OCI-LY7 (cell line): ENCODE measurements around the gene SLC44A2. TPM values are rescaled to one million over a fixed set of nuclear protein-coding genes. Genes with fewer than 3 reads are reported as not detected.

Source experiments
- BruUV-seq: library from RNA; stranded (reverse); fragments of 400-500 nt; replicated peaks from 2 replicates; lab custom pipeline; 2021; lab: Mats Ljungman, UMichigan
- CTCF ChIA-PET: fragments of 300-600 bp; sonication (Branson Sonifier 250); formaldehyde crosslinking; loops from one replicate; lab custom pipeline; 2022; ENCODE audit warnings: antibody characterized with exemption; ENCODE audit not compliant: unreplicated experiment; lab: Charles Lee
- POLR2A ChIA-PET: fragments of 300-600 bp; sonication (Branson Sonifier 250); formaldehyde crosslinking; loops from one replicate; lab custom pipeline; 2022; ENCODE audit warnings: antibody characterized with exemption; lab: Charles Lee
- DNase-seq: peaks from one replicate; pipeline ENCODE4 v3.0.0-alpha.2; 2015; ENCODE audit warnings: low spot score
- H2AFZ ChIP-seq: fragments of 200-600 bp; sonication (generic), shearing (Covaris generic); 2 replicates; pipeline ENCODE4 v1.6.1; 2014; ENCODE audit warnings: mild to moderate bottlenecking, antibody characterized with exemption, low read length, moderate library complexity
- H3K27ac ChIP-seq: fragments of 200-600 bp; sonication (generic); 2 replicates; pipeline ENCODE4 v1.5.1; 2014; ENCODE audit warnings: mixed run types, low read depth, mild to moderate bottlenecking, moderate library complexity, low read length, inconsistent platforms; ENCODE audit not compliant: poor library complexity, severe bottlenecking
- H3K36me3 ChIP-seq: fragments of 200-600 bp; sonication (generic); 2 replicates; pipeline ENCODE4 v1.6.1; 2014; ENCODE audit warnings: mild to moderate bottlenecking, antibody characterized with exemption, low read length, moderate library complexity, mixed read lengths; ENCODE audit not compliant: insufficient read depth
- H3K4me1 ChIP-seq: fragments of 200-600 bp; sonication (generic); 2 replicates; pipeline ENCODE4 v1.5.1; 2014; ENCODE audit warnings: mild to moderate bottlenecking, low read length; ENCODE audit not compliant: insufficient read depth, poor library complexity, severe bottlenecking
- H3K4me2 ChIP-seq: fragments of 200-600 bp; sonication (generic); 2 replicates; pipeline ENCODE4 v1.6.1; 2014; ENCODE audit warnings: mild to moderate bottlenecking, low read length
- H3K4me3 ChIP-seq: fragments of 200-600 bp; sonication (generic); 2 replicates; pipeline ENCODE4 v1.5.1; 2014; ENCODE audit warnings: mild to moderate bottlenecking, low read depth, low read length; ENCODE audit not compliant: poor library complexity, severe bottlenecking
- H3K79me2 ChIP-seq: fragments of 200-600 bp; sonication (generic); 2 replicates; pipeline ENCODE4 v1.6.1; 2016; ENCODE audit warnings: low read depth, mild to moderate bottlenecking, low read length, moderate library complexity, mixed read lengths; ENCODE audit not compliant: insufficient read depth
- H3K9me2 ChIP-seq: fragments of 200-600 bp; sonication (generic); 2 replicates; pipeline ENCODE4 v1.6.1; 2016; ENCODE audit warnings: mild to moderate bottlenecking, low read length, mixed read lengths; ENCODE audit not compliant: insufficient read depth
- H3K9me3 ChIP-seq: fragments of 200-600 bp; sonication (generic); 2 replicates; pipeline ENCODE4 v1.6.1; 2014; ENCODE audit warnings: mild to moderate bottlenecking, mixed run types, low read length, mixed read lengths
- H4K20me1 ChIP-seq: fragments of 200-600 bp; sonication (generic); 2 replicates; pipeline ENCODE4 v1.6.1; 2014; ENCODE audit warnings: mild to moderate bottlenecking, antibody characterized with exemption, low read length, moderate library complexity, mixed read lengths; ENCODE audit not compliant: insufficient read depth
- CTCF ChIP-seq: fragments of 200-600 bp; sonication (generic); conservative IDR thresholded peaks from 2 replicates; pipeline ENCODE4 v1.5.1; 2014; ENCODE audit warnings: mild to moderate bottlenecking, antibody characterized with exemption, low read length, moderate library complexity, mixed read lengths
- EZH2phosphoT487 ChIP-seq: fragments of 200-600 bp; sonication (generic); IDR thresholded peaks from 2 replicates; pipeline ENCODE4 v1.6.1; 2018; ENCODE audit warnings: low read depth, borderline replicate concordance, mild to moderate bottlenecking, mixed run types, antibody characterized with exemption, low read length, moderate library complexity, mixed read lengths
- intact Hi-C: fragments of 100-400 bp; cut with micrococcal nuclease; formaldehyde crosslinking; loops from one replicate; pipeline ENCODE4 v1.10.0; 2022; ENCODE audit not compliant: unreplicated experiment
- total RNA-seq, 2 experiments: library from RNA; depleted of rRNA in 1 of 2; stranded (reverse); fragments of >200 nt in 1 of 2; shearing (Covaris generic) in 1 of 2; gene quantifications; 2 replicates each; pipeline ENCODE4 v1.2.3, GENCODE V29; 2014 to 2022

Gene SLC44A2
- total RNA-seq, 2 experiments from 2014 or later: 115 to 197 TPM

- TF ChIP-seq CTCF: peak; percentile 89
- TF ChIP-seq EZH2phosphoT487: no peak
- Histone ChIP-seq H3K4me1 (peaks cover 13% of the 10 kb centered on the region), H3K9me2 (no peaks in the 10 kb centered on the region), H3K36me3 (peaks cover 46% of the 10 kb centered on the region), H3K9me3 (no peaks in the 10 kb centered on the region), H3K79me2 (no peaks in the 10 kb centered on the region), H3K27ac (peak overlapping the region; percentile 18), H3K4me2 (peak overlapping the region; percentile 1; the same call in 1 of the 2 replicates), H3K4me3 (no peak overlapping the region), H4K20me1 (no peaks in the 10 kb centered on the region), H2AFZ (no peak overlapping the region)
- intact Hi-C loops: loop anchor here (1.0 to 2.0 kb wide), 2 partner anchors 54 to 63 kb away; no protein-coding TSS in a partner anchor
- no TSS peak for BruUV-seq
- ChIA-PET POLR2A (interaction anchor here (0.6 to 1.8 kb wide), 4 partner anchors 55 to 64 kb away, joined by 3 to 10 read pairs (median 4); no protein-coding TSS in a partner anchor), CTCF (interaction anchor here (1.1 to 5.1 kb wide), 2 partner anchors 39 to 63 kb away, joined by 3 to 39 read pairs; no protein-coding TSS in a partner anchor)
- peak; percentile 85 for DNase-seq
These were observed 19.1 kb downstream of the SLC44A2 start for GRCh38 chr19:10644260-10645007.

DNA sequence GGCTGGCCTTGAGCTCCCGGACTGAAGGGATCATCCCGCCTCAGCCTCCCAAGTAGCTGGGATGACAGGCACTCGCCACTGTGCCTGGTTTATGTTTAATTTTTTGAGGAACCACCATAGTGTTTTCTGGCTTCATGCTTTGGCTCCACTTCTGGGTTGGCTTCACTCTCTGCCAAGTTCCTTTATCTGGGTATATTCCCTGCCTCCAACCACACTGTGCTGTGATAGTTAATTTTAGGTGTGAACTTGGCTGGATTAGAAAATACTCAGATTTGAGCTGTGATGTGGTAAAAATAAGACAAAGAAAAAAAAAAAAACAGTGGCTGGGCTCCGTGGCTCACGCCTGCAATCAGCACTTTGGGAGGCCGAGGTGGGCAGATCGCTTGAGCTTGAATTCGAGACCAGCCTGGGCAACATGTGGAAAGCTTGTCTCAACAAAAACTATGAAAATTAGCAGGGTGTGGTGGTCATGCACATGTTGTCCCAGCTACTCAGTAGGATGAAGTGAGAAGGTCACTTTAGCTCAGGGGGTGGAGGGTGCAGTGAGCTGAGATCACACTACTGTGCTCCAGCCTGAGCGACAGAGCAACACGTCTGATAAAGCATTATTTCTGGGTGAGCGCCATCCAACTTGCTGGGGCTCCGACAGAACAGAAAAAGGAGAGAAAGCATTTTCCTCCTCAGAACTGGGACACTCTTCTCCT lies 21.3 kb downstream of the SLC44A2 start:
- ChIA-PET POLR2A (interaction anchor here (0.7 kb wide), 1 partner anchor 81 kb away, joined by 3 read pairs; no protein-coding TSS in a partner anchor), CTCF (interaction anchor here (0.5 to 5.1 kb wide), 2 partner anchors 65 to 162 kb away, joined by 3 to 39 read pairs; no protein-coding TSS in a partner anchor)
- DNase-seq: no peak
- Histone ChIP-seq H3K4me3 (no peak overlapping the region), H3K9me3 (no peaks in the 10 kb centered on the region), H3K36me3 (peaks cover 31% of the 10 kb centered on the region), H3K4me2 (no peak overlapping the region), H3K4me1 (peaks cover 15% of the 10 kb centered on the region), H2AFZ (no peak overlapping the region), H3K9me2 (no peaks in the 10 kb centered on the region), H4K20me1 (no peaks in the 10 kb centered on the region), H3K27ac (no peak overlapping the region), H3K79me2 (no peaks in the 10 kb centered on the region; the same call in 1 of the 2 replicates)
- intact Hi-C loops: no loop called here
- no TSS peak for BruUV-seq
- TF ChIP-seq CTCF (no peak), EZH2phosphoT487 (no peak)
